ENCODE data around the gene BNIP1.
"Not testable (repeated sequence)": the region's sequence is repeated elsewhere in the genome, so short reads cannot be mapped to it uniquely, and the experiment has no call there.

- TF ChIP-seq CTCF, POLR2AphosphoS5, EP300 (IDR thresholded peaks at IDR 0.05): not testable (repeated sequence)
These were observed 12.2 kb upstream of the BNIP1 start for GRCh38 chr5:173132166-173132565.

All from sigmoid colon (tissue), 4 donors.